TTC549 (cell line): ENCODE measurements around the gene SEMA3C.
A peak's percentile ranks its signal among the peaks of the same experiment; 100 is the strongest.

ENCODE experiments used
- FAIRE-seq: peaks from 2 replicates; lab custom pipeline; 2012; peaks lifted over from hg19 to GRCh38; lab: Jason Lieb, UNC

The SEMA3C gene

GRCh38 chr7:80775482-80775881, 143.4 kb downstream of the SEMA3C start:
- no peak for FAIRE-seq

DNA sequence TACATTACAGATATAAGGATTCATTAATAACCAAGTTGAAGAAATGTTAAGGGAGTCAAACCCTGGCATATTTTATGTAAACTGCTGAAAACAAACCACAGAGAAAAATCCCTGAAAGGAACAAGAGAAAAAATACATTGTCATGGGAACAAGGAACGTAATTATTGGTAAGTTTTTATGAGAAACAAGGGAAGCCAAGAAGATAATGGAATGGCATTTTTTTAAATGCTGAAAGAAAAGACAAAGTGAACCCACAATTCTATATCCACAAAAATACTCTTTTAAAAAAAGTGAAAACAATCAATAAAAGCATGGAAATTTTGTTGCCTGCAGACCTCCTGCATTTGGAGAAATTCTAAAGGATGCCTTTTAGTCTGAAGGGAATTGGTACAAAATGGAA, 144.0 kb downstream of the SEMA3C start:
- FAIRE-seq = no peak

DNA sequence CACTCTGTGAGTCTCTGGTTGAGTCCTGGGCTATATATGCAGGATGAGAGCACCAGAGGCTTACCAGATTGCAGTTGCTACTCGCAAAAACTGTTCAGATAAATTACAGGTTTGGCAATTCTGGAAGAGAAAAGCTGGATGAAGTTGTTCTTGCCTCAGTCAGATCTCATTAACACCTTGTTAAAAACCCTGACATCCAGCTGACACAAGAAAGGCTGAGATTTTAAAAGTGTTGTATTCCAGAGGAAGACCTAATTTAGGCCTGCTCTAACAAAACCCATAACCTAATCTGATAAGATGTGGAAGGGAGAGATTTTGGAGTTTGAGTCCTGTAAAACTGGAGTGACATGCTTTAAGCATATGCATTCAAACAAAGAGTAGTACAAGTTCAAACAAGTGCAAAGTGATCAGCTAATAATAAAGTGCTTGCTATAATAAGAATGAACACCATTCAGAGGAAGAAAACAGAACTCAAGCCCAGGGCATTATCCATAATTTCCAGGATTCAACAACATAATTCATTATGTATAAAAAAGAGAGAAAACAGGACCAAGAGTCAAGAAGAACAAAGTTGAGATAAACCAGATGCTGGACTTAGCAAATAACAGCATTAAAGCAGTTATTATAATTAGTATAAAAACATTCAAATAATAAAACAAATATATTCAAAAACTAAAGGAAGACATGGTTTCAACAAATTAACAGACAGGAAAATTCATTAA, 144.9 kb downstream of the SEMA3C start:
- no peak for FAIRE-seq

- FAIRE-seq = no peak
These were observed 146.4 kb downstream of the SEMA3C start for GRCh38 chr7:80772347-80772993.

DNA sequence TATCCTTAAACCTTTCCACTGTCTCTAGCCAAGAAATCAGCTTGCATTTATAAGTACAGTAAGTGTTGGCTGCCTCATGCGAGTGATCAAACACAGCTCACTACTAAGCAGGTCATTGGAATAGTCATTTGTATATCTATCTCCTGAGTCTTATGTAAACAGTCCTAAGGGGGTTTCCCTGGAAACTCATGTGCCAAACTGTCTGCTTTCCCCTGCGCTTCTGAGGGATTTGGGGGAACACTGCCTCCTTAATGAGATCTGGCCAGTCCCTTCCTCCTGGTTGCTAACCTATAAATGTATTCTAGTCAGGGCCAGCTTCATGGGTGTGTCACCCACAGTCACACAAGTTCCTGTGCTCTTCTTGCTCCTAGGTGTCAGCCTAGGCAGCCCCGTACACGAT, 147.3 kb downstream of the SEMA3C start:
- FAIRE-seq = no peak

GRCh38 chr7:80770675-80771081, 148.2 kb downstream of the SEMA3C start:
- no peak for FAIRE-seq

DNA sequence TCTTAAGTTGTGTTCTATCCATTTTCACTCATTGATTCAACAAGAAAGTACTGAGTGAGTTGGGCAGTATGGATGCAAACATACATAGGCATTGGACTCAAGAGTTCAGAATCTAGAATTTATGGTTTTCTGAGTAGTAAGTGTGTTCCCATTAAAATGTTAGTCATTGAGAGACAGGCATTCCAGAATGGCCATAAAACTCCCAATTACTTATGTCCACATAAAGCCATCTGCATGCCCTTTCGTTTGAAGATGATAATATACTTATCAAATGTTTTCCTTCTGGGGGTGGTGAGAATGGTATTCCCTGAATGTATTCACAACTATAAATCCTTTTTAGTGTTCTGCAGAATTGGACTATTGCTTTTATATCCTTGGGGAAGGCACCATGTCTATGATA, 148.8 kb downstream of the SEMA3C start:
- no peak for FAIRE-seq

DNA sequence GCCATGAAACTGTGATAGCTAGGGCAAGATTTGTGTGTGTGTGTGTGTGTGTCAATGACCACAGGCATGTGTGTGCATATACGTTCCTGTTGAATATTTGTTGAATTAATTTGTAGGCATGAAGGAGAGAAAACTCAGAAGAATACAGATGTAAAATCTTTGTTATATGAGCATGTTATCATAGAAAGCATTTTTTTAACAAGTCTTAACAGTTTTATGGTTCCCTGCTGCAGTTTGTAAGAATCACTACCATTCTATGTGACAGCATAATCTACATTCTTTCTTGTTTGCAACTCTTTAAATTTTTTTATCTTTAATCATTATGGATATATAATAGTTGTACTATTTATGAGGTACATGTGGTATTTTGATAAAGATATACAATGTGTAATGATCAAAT, 150.1 kb downstream of the SEMA3C start:
- no peak for FAIRE-seq

GRCh38 chr7:80767654-80768053, 151.2 kb downstream of the SEMA3C start:
- FAIRE-seq = no peak

- FAIRE-seq = no peak
These were observed 152.1 kb downstream of the SEMA3C start for GRCh38 chr7:80766724-80767123.

GRCh38 chr7:80764132-80764531, 154.7 kb downstream of the SEMA3C start:
- FAIRE-seq = no peak

DNA sequence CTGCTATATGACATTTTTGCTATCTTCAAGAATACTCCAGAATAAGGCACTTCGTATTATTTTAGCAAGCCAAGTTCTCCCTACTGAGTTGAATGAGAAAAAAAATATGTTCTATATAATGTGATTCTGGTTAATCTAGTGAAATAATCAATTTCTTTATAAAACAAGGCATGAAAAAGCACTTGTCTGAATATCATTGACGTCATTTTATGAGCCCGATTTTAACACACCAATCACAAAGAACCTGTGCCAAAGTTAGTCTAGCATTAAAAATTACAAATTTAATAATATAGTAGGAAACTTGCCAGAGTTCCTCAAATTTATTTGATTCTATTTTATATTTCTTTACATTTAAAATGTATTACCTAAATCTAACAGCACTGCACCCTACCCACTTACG, 155.1 kb downstream of the SEMA3C start:
- FAIRE-seq = no peak

GRCh38 chr7:80763289-80763688, 155.6 kb downstream of the SEMA3C start:
- FAIRE-seq = no peak

- no peak for FAIRE-seq
These were observed 158.6 kb downstream of the SEMA3C start for GRCh38 chr7:80760292-80760691.

- no peak for FAIRE-seq
These were observed 165.7 kb downstream of the SEMA3C start for GRCh38 chr7:80752954-80753690.

- FAIRE-seq = no peak
These were observed 169.6 kb downstream of the SEMA3C start for GRCh38 chr7:80749270-80749669.

GRCh38 chr7:80748363-80749042, 170.3 kb downstream of the SEMA3C start:
- no peak for FAIRE-seq

DNA sequence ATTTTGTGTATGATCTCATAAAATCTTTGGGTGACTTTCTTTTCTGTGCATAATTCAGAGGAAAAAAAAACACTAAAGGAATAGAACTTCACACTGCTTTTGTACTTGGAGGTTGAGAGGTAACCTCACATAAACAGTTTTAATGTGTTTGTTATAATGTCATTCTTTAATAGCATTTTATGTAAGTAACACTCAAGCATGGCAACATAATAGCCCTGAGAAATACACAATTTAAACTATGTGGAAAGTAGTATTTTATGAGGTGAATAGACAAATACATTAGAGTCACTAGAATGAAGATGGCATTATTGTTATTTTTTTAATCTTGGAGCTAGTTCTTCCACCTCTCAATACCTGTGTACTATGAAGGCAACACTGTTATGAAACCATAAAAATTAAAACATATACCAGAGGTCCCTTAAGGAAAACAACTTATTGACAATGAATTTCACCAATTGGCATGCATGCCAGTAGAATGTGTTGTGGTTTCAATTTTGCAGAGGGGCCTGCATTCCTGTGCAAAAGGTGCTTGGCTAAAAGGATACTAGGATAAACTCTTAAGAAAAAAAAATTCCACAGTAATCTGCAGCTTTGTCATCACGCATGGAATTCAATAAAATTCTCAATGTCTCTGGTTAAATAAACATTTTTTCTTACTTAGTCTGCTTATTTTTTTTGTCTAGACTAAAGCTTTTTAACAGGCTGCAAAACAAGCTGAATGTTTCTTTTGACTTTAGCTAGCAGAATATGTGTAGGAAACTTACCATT, 177.9 kb downstream of the SEMA3C start:
- FAIRE-seq = peak; percentile 34

DNA sequence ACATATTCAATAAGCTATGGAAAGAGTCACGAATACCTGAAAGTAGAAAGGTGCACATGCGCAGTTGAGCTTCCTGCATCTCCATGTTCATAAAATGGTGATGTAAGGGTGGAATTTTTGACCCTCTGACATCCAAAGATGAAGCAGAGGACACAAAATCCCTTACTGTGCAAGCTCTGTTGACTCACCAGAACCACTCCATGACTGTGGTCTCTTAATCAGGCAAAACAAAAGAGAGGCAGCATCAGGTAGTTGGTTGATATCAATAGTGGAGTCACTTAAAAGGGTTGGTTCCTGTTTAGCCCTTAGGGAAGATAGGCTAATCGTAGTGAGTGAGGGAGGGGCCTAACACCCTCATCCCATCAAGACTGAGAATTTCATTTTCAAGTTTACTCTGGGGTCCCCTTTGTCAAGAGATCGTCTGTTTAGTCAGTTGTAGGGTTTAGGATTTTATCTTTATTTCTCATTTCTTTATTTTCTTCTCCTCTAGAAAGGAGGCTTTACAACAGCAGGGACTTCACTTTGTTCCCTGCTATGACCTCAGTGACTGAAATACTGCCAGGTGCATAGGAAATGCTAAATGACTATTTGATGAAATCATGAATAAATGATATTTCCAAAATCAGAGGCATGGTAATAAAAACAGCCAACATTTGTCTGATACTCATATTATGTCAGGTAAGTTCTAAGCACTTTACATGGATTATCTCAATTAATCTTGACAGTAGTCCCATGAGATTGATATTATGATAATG, 182.3 kb downstream of the SEMA3C start:
- FAIRE-seq = no peak

DNA sequence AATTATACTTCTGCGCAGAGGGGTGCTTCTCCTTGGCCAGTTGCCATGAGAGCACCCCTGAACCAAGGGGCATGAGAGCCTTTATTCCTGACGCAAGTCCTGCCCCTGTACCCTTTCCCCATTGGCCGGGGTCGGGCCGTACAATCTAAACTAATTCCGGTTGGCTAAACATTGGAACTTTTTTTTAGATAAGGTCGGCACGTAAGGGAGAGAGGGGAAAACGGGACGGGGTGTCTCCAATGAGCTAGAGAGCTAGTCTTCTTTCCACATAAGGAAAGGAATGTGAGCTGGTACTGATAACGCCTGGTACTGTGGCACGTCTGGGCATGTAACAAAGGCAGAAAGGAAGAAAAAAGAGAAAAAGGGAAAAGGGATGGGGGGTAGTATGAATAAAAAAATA, 183.5 kb downstream of the SEMA3C start:
- FAIRE-seq = no peak

GRCh38 chr7:80734011-80734410, 184.8 kb downstream of the SEMA3C start:
- no peak for FAIRE-seq
